Fibroblast of lung (primary cell): ENCODE results near the gene LOXL3. TPM values are rescaled to one million over a fixed set of nuclear protein-coding genes. Genes with fewer than 3 reads are reported as not detected.

Experiments used
- DNase-seq, 2 donors: peaks; one replicate each; pipeline versions ENCODE4 v3.0.0 to v3.0.0-alpha.2; 2010; ENCODE audit warnings: low read depth in 2 of 2
- H2AFZ ChIP-seq: 2 replicates; pipeline ENCODE4 v1.5.1; 2012; ENCODE audit warnings: low read length, control low read depth, inconsistent platforms
- H3K27ac ChIP-seq: 2 replicates; pipeline ENCODE4 v1.5.1; 2011; ENCODE audit warnings: low read length, control low read depth; ENCODE audit not compliant: insufficient read depth
- H3K27me3 ChIP-seq: 2 replicates; pipeline ENCODE4 v1.5.1; 2011; ENCODE audit warnings: mild to moderate bottlenecking, low read length; ENCODE audit not compliant: control insufficient read depth, insufficient read depth
- H3K36me3 ChIP-seq: 2 replicates; pipeline ENCODE4 v1.5.1; 2011; ENCODE audit warnings: low read length; ENCODE audit not compliant: control insufficient read depth, insufficient read depth
- H3K4me1 ChIP-seq: 2 replicates; pipeline ENCODE4 v1.5.1; 2011; ENCODE audit warnings: low read length; ENCODE audit not compliant: control insufficient read depth, insufficient read depth; ENCODE audit errors: extremely low read depth
- H3K4me2 ChIP-seq: 2 replicates; pipeline ENCODE4 v1.5.1; 2011; ENCODE audit warnings: low read length, control low read depth; ENCODE audit not compliant: insufficient read depth; ENCODE audit errors: extremely low read depth
- H3K4me3 ChIP-seq, 4 experiments: fragments of 200-600 bp in 1 of 4; sonication (generic) in 1 of 4; replicated peaks in 1 of 4; 2 replicates each; pipeline ENCODE4 v1.5.1; 2011 to 2016; ENCODE audit warnings: low read length in 4 of 4, low read depth in 3 of 4, mild to moderate bottlenecking in 3 of 4, control low read depth in 2 of 4, inconsistent platforms in 1 of 4, mixed read lengths in 1 of 4; ENCODE audit not compliant: insufficient read depth in 1 of 4; ENCODE audit errors: control extremely low read depth in 1 of 4
- H3K79me2 ChIP-seq: 2 replicates; pipeline ENCODE4 v1.5.1; 2012; ENCODE audit warnings: mild to moderate bottlenecking, low read length, inconsistent platforms; ENCODE audit not compliant: control insufficient read depth, insufficient read depth
- H3K9ac ChIP-seq: 2 replicates; pipeline ENCODE4 v1.5.1; 2011; ENCODE audit warnings: mild to moderate bottlenecking, low read length, control low read depth; ENCODE audit not compliant: insufficient read depth
- H3K9me3 ChIP-seq: 2 replicates; pipeline ENCODE4 v1.5.1; 2012; ENCODE audit warnings: low read depth, low read length; ENCODE audit not compliant: control insufficient read depth, insufficient read depth
- H4K20me1 ChIP-seq: 2 replicates; pipeline ENCODE4 v1.5.1; 2011; ENCODE audit warnings: low read length; ENCODE audit not compliant: control insufficient read depth, insufficient read depth; ENCODE audit errors: extremely low read depth
- CTCF ChIP-seq, 2 donors: IDR thresholded peaks in 1 of 2; conservative IDR thresholded peaks in 1 of 2; 1 replicate in 1 of 2; 2 replicates in 1 of 2; pipeline ENCODE4 v1.5.1; 2011 to 2012; ENCODE audit warnings: low read length in 2 of 2, control low read depth in 1 of 2, inconsistent platforms in 1 of 2, low read depth in 1 of 2, mild to moderate bottlenecking in 1 of 2
- EZH2 ChIP-seq: IDR thresholded peaks from 2 replicates; pipeline ENCODE4 v1.5.1; 2012; ENCODE audit warnings: low read length, control low read depth, mild to moderate bottlenecking; ENCODE audit errors: missing control alignments
- polyA plus RNA-seq, 2 donors: library from polyadenylated mRNA; depleted of rRNA in 1 of 2; stranded (reverse) in 1 of 2; unstranded in 1 of 2; fragments of >200 nt; gene quantifications; 2 replicates each; pipeline ENCODE4 v1.2.1, GENCODE V29; 2011 to 2012; ENCODE audit warnings: missing spikeins in 1 of 2
- total RNA-seq: library from RNA; depleted of rRNA; stranded (reverse); fragments of >200 nt; gene quantifications from 2 replicates; pipeline ENCODE4 v1.2.1, GENCODE V29; 2014

LOXL3 gene
- total and polyA plus RNA-seq, 2 donors (not counting 1 experiment from before 2014, with no cell fraction given) = 20.6 to 26.4 TPM

- DNase-seq = no peak
- no peaks in the 10 kb centered on the region for H4K20me1 ChIP-seq
- H3K4me2 ChIP-seq = no peak overlapping the region
- no peak overlapping the region for H2AFZ ChIP-seq
- peaks cover 2% of the 10 kb centered on the region for H3K4me1 ChIP-seq
- H3K27ac ChIP-seq = no peak overlapping the region
- H3K4me3 ChIP-seq = no peak overlapping the region
- no peaks in the 10 kb centered on the region for H3K79me2 ChIP-seq
- peaks cover 18% of the 10 kb centered on the region for H3K36me3 ChIP-seq
- no peak for TF ChIP-seq EZH2
- no peak for TF ChIP-seq CTCF (conservative IDR thresholded peaks at IDR 0.05 in 1 of 2, IDR thresholded peaks at IDR 0.05 in 1 of 2; ENCODE audit: low read depth in 1 of 2, low read length in 2 of 2)
- H3K9ac ChIP-seq = no peak overlapping the region
- H3K9me3 ChIP-seq = no peaks in the 10 kb centered on the region
- H3K27me3 ChIP-seq = no peaks in the 10 kb centered on the region
These were observed 60.2 kb downstream of the LOXL3 start for GRCh38 chr2:74493546-74493945.

GRCh38 chr2:74491648-74492544, 61.8 kb downstream of the LOXL3 start:
- H3K27ac ChIP-seq = no peak overlapping the region
- H3K9me3 ChIP-seq = no peaks in the 10 kb centered on the region
- no peaks in the 10 kb centered on the region for H3K79me2 ChIP-seq
- no peak overlapping the region for H3K9ac ChIP-seq
- no peaks in the 10 kb centered on the region for H4K20me1 ChIP-seq
- TF ChIP-seq EZH2 = no peak
- no peak overlapping the region for H3K4me3 ChIP-seq
- no peak overlapping the region for H3K4me2 ChIP-seq
- H3K4me1 ChIP-seq = peaks cover 3% of the 10 kb centered on the region
- H3K27me3 ChIP-seq = no peaks in the 10 kb centered on the region
- no peak overlapping the region for H2AFZ ChIP-seq
- DNase-seq = no peak
- H3K36me3 ChIP-seq = peaks cover 18% of the 10 kb centered on the region

- Histone ChIP-seq H3K79me2 (no peaks in the 10 kb centered on the region), H4K20me1 (no peaks in the 10 kb centered on the region), H3K9ac (no peak overlapping the region), H3K9me3 (no peaks in the 10 kb centered on the region), H3K4me3 (no peak overlapping the region), H3K27me3 (no peaks in the 10 kb centered on the region), H2AFZ (no peak overlapping the region), H3K4me2 (no peak overlapping the region), H3K27ac (no peak overlapping the region), H3K36me3 (peaks cover 20% of the 10 kb centered on the region), H3K4me1 (peaks cover 3% of the 10 kb centered on the region)
- TF ChIP-seq EZH2 (no peak), CTCF (conservative IDR thresholded peaks at IDR 0.05 in 1 of 2, IDR thresholded peaks at IDR 0.05 in 1 of 2; ENCODE audit: low read depth in 1 of 2, low read length in 2 of 2) (no peak)
- no peak for DNase-seq
These were observed 63.8 kb downstream of the LOXL3 start for GRCh38 chr2:74489906-74490305.
